ENCODE data around the gene BAX. TPM values are rescaled to one million over a fixed set of nuclear protein-coding genes. Genes with fewer than 3 reads are reported as not detected.

The BAX gene
- total and polyA plus RNA-seq, 9 of the 15 experiments (the other 6 are each of a cell fraction or from before 2014, with no cell fraction given), result 3.2 to 95.4 (median 44.5) TPM

GRCh38 chr19:48963371-48964204 lies 8.9 kb downstream of the BAX start (continued):
- TF ChIP-seq PHF21A (IDR thresholded peaks at IDR 0.05; ENCODE audit: borderline replicate concordance, low read depth), result peak; percentile 10; the same call in 1 of the 2 replicates
- TF ChIP-seq FOXO4 (CRISPR knock-in tag; IDR thresholded peaks at IDR 0.05), result no peak
- no peak; the same call in 1 of the 2 replicates for TF ChIP-seq GMEB1 (CRISPR knock-in tag; IDR thresholded peaks at IDR 0.05)
- no peak for TF ChIP-seq ZNF232 (CRISPR knock-in tag; IDR thresholded peaks at IDR 0.05)
- no peak for TF ChIP-seq ZBTB8A (IDR thresholded peaks at IDR 0.05; ENCODE audit: partially characterized antibody)
- TF ChIP-seq BRD4 (IDR thresholded peaks at IDR 0.05), result peak; percentile 67
- TF ChIP-seq ZNF696 (CRISPR knock-in tag; conservative IDR thresholded peaks at IDR 0.05), result no peak
- no peak for TF ChIP-seq HMG20B (CRISPR knock-in tag; IDR thresholded peaks at IDR 0.05)
- TF ChIP-seq ZNF77 (CRISPR knock-in tag; IDR thresholded peaks at IDR 0.05), result no peak
- TF ChIP-seq RB1 (IDR thresholded peaks at IDR 0.05; ENCODE audit: low read depth), result peak; percentile 85
- no peak for TF ChIP-seq CHAMP1 (IDR thresholded peaks at IDR 0.05)
- peak in 1 of 2 experiments; percentile 89; a peak in 2 of 4 replicates for TF ChIP-seq ZNF639 (CRISPR knock-in tag; conservative IDR thresholded peaks at IDR 0.05 in 1 of 2, IDR thresholded peaks at IDR 0.05 in 1 of 2)
- no peak for TF ChIP-seq MEF2A (IDR thresholded peaks at IDR 0.05; ENCODE audit: control insufficient read depth, low read depth, low read length)
- TF ChIP-seq MEIS2 (IDR thresholded peaks at IDR 0.05; ENCODE audit: partially characterized antibody), result no peak
- no peak for TF ChIP-seq RFX7 (CRISPR knock-in tag; IDR thresholded peaks at IDR 0.05)
- TF ChIP-seq VEZF1 (CRISPR knock-in tag; IDR thresholded peaks at IDR 0.05), result peak; percentile 94
- TF ChIP-seq SMARCA4 (IDR thresholded peaks at IDR 0.05), result peak; percentile 91
